Measurements from ENCODE around the gene DNLZ. TPM values are rescaled to one million over a fixed set of nuclear protein-coding genes. Genes with fewer than 3 reads are reported as not detected.
"Not testable (repeated sequence)": the region's sequence is repeated elsewhere in the genome, so short reads cannot be mapped to it uniquely, and the experiment has no call there.

Gene DNLZ
- total RNA-seq, 1 donor from 2014 or later = 34.0 TPM

DNA sequence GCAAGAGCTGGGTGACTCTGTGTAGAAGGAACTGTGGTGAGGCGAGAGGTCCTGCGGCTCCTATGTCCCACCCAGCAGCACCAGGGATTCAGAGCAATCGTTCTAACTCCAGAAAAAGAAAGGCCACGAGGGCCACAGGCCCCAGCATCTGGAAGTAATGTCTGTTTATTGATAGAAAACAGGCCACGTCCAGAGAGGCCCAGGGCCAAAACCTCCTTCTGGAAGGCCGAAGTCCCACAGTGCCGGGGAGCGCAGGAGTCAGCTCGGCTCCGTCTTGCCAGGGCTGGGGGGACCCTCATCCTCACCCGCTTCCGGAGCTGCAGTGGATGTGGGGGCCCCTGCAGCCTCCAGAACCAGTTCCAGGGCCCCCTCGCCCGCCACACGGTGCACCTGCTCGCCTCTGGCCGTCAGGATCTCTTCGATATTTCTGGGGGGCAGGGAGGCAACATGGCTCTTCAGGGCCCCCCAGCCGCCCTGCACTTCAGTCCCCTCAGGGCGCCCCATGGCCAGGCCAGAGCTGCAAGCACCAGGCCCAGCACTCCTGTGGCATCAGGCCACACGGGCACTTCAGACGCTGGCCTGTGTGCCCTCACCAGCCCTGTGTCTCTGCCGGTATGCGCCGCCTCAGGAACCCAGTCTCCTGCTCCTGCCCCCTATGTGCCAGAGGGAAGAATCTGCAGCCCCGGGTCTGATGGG lies 1.6 kb downstream of the DNLZ start:
- DNase-seq (ENCODE audit: low read depth) = no peak

DNA sequence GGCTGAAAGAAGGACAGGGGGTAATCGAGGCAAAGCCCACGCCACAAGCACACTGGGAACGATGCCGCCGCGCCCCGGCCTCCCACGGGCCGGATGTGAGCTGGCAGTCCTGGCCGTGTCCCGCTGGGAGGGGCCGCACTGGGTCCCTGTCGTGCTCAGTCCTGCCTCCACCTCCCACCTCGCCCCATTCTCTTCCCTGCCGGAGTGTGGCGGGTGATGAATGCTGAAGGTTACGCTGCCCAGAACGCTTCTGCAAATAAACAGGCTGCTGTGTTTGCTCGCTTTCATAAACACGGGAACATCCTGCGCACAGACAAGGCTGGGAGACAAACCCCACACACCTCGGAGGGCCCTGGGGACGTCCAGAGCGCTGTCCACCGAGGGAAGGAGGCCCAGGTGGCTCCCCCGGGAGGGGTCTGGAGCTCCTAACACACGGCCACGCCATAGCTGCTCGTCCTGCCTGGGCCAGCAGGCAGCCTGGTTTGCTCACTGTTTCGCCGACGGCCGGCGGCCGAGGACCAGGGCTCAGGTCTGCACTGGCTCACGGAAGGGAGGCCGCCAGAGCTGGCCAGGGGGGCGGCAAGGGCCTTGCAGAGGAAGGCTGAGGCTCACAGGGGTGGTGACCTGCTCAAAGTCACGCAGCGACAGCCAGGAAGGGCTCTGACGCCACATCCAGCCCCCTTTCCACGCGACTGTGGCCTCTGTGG lies 2.3 kb downstream of the DNLZ start:
- DNase-seq (ENCODE audit: low read depth) = no peak

DNA sequence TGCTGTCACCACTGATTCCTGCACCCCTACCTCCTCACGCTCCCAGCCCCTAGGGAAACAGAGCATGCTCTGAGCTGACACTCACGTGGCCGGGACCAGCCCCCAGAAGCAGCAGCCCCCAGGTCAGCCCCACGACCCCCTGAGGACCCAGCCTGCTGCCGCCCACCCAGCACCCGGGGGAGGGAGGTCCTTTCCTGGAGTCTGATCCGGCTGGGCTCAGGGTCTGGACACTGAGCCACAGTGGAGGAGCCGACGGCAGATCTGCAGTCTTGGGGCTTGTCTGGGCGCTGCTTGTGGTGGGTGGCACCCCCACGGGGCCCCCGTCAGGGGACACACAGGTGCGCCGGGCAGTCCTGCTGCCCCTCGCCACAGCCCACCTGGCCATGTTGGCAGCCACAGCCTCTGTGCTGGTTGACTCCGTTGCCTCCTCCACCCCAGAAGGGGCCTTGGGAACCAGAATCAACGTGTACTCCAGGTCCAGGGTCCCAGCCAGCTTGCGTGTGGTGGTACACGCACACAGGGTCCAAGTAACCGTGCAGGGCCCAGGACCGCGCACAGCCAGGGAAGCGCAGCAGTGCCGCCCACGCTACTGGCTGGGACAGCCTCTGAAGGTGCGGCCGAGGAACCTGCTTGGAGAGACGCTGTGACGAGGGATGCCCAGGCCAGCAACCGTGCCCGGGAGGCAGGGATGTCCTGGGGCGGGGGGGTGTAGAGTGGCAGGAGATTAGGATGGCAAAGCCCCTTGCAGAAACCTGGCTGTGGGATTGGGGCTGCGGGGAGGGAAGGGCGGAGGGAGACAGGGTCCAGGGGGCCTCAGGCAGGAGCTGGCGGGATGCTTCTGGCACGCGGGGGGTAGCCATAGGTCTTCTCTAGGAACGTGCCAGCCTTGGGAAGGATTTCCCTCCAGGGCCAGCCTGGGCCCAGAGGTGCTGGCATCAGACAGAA lies 3.5 kb downstream of the DNLZ start:
- DNase-seq (ENCODE audit: low read depth) = no peak

DNA sequence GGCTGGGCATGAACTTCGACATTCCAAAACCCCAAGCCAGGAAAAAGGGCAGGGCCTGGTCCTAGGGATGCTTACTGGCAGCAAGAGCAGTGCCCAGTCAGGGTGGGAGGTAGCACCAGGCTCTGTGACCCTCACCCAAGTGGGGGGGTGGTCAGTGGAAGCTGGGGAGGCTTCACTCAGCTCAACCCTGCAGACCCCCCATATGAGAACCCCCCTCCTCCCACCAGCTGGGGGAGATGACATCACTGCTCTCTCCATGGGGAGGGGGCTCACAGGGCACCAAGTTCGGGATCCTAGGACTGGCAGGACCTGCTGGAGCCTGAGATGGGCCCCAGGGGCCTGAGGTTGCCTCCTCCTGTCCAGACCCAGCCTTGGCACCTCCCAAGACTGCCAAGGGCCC lies 4.7 kb downstream of the DNLZ start:
- DNase-seq (ENCODE audit: low read depth) = no peak

DNA sequence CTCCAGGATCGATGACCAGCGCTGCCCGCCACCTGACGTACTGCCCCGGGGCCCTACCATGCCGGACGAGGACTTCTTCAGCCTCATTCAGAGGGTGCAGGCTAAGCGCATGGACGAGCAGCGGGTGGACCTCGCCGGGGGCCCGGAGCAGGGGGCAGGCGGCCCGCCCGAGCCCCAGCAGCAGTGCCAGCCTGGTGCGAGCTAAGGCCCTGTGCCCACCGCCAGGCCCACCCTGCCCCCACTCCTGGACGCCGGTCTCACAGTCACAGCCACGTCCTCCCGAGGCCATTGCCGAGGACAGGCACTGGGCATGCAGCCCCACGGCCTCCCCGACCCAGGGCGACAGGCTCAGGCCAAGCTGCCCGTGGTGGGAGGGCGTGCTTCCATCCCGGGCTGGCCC lies 5.5 kb downstream of the DNLZ start:
- no peak for DNase-seq (ENCODE audit: low read depth)

DNA sequence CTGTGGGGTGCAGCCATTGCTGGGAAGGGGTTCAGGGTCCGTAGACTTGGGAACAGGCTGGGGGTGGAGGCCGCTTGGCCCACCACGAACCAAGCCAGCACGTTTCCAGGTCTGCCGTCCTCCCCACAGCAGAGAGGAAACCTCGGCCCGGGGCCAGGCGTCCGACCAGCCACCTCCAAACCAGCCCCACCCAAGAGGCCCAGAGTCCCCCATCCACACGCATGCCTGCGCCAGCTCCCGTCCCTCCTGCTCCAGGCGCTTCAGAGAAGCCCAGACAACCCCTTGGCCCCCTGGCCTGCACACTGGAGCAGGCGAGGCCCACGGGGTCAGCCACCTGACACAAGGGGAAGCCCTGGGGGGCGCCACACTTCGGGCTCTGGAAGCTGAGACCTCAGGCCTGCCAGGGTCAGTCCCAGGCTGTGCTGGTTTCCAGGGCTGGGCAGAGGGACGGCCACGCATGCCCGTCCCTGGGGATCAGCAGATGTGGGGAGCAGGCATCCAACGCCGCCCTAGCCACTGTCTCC lies 6.3 kb downstream of the DNLZ start:
- DNase-seq (ENCODE audit: low read depth) = no peak

DNA sequence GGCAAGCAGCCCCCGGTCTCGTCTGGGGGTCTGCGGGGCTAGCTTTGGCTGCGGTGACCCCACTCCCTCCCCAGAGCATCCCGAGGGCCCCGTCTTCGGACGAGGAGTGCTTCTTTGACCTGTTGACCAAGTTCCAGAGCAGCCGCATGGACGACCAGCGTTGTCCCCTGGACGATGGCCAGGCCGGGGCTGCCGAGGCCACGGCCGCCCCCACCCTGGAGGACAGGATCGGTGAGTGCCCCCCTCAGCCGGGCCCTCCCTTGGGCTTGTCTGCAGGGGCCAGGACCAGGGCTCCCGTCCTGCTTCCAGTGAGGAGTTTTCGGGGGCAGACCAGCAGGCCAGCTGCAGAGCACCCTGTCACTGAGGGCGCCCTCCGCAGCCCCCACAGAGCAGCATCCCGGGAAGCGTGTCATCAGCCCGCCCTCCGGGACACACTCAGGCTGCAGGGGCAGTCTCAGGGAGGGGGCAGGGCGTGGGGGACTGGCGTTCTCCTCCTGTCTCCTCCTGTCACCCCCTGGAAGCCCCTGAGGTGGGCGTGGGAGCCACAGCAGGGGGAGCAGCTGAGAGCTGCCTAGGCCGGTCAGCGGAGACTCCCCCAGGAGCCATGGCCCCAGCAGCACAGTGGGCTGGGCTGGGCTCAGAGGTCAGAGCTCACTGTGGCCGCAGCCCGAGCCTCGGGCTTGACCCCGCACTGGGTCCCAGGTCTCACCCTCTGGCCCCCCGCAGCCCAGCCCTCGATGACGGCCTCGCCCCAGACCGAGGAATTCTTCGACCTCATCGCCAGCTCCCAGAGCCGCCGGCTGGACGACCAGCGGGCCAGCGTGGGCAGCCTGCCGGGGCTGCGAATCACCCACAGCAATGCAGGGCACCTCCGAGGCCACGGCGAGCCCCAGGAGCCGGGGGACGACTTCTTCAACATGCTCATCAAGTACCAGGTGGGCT lies 7.7 kb downstream of the DNLZ start:
- peak; percentile 59 for DNase-seq (ENCODE audit: low read depth)

DNA sequence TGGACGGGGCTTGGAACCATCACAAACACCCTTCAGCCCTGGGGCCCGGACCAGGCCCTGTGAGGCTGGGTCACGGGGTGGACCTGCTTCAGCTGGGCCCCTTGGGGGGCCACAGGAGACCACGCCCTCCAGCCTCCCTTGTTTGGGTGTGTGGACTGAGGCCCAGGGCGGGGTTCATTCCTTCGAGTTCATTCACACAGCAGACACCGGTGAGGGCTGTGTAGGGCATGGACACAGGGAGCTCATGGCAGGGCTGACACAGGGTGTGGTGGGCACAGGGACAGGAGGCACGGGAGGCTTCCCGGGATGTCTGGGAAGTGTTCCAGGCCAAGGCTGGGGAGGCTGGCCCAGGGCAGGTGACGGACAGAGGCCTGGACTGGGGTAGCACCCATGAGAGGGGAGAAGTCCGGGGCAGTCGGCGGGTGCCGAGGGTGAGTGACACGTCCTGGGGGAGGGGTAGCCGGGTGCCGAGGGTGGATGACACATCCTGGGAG lies 8.9 kb downstream of the DNLZ start:
- DNase-seq (ENCODE audit: low read depth) = peak; percentile 82

DNA sequence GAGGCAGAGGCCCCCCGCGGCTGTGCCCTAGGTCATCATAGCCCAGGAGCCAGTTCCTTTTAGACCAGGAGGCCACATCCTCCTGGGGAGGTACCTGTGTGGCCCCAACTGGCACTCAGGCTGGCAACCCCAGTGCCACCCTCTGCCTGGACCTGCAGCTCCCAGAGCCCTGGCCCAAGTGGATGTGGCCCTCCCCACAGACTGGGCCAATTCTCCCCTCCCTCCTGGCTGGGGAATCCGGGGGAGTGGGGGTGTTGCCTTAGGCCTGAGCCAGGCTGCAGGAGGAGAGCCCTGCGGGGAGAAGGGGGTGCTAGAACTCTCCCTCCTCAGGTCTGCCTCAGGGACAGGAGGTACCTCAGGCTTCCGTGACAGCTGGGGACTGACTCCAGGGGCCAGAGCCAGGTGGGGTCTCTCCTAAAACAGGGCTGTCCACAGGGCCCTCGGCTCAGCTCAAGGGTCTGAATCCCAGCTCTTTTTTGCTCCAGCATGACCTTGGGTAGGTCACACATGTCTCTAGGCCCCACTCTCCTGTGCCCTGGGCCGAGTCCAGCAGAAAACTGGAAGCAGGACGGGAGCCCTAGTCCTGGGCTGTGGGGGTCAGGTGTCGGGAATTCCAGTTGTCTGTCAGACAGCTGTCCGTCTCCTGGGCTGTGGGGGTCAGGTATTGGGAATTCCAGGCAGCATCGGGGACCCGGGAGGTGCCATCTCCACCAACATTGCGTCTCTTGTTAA lies 9.6 kb downstream of the DNLZ start:
- DNase-seq (ENCODE audit: low read depth) = no peak

DNA sequence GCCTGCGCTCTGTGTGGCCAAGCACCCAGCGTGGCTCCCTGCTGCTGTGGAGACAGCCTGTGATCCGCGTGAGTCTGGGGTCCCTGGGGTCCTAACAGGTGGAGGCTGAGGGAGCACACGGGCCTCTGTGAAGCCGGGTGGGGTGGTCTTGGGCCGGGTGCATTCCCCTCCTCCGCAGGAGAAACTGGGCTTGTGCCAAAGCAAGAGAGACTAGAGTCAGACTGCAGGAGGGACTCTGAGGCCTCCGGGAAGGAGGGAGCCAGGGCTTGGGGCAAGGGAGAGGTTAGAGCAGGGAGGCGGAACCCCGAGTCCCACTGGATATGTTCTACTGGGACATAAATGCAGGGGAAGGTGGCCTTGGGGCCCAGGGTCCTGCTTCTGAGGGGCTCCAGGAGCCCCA lies 10.5 kb downstream of the DNLZ start:
- no peak for DNase-seq (ENCODE audit: low read depth)

DNA sequence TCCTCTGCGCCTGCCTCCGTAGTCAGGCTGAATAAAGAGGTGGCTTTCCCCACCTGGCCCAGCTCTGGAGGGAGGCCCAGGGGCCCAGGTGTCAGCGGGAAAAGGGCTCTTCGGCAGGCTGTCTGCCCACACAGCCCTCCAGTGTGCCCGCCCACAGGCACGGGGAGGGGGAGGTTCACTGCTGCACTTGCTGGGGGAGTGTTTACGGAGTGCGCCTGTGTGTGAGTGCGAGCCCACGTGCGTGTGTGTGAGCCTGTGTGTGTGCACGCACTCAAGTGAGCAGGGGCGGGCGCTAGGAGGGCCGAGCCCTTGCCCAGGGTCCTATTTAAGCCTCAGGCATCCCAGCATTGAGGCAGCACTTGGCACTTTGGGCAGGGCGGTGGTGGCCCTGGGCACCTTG lies 10.9 kb downstream of the DNLZ start:
- DNase-seq (ENCODE audit: low read depth) = no peak

DNA sequence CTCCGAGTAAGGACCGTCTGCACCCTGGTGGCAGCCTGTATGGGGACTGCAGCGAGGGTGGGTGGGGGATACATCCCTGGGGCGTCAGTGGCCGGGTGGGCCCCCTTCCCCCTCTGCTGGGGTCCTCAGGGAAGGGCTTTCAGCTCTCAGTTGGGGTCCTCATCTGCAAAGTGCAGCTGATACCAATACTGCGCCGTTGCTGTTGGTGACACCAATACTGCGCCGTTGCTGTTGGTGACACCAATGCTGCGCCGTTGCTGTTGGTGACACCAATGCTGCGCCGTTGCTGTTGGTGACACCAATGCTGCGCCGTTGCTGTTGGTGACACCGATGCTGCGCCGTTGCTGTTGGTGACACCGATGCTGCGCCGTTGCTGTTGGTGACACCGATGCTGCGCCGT lies 11.7 kb downstream of the DNLZ start:
- not testable (repeated sequence) for DNase-seq (ENCODE audit: low read depth)

DNA sequence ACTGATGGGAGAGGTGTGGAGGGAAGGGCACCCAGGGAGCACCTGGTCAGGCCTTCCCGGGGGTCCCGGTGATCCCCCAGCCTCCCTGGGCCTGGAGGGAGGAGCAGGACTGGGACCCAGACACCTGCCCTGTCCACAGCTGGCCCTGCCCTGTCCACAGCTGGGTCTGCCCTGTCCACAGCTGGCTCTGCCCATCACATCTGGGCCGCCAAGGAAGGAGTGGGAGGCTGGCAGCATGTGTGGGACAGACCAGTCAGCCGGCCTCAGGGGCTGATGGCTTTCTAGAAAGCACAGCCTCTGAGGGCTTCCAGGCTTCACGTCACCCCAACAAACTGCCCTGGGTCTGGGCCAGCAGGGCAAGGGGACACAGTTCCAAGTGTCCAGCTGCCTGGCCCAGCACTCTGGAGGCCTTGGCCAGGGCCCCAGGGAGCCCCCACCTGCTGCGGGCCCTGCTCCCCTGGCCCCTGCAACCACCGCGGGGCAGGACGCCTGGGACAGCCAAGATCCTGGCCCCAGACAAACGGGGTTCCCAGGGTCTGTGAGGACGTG lies 12.2 kb downstream of the DNLZ start:
- peak; percentile 66 for DNase-seq (ENCODE audit: low read depth)

DNA sequence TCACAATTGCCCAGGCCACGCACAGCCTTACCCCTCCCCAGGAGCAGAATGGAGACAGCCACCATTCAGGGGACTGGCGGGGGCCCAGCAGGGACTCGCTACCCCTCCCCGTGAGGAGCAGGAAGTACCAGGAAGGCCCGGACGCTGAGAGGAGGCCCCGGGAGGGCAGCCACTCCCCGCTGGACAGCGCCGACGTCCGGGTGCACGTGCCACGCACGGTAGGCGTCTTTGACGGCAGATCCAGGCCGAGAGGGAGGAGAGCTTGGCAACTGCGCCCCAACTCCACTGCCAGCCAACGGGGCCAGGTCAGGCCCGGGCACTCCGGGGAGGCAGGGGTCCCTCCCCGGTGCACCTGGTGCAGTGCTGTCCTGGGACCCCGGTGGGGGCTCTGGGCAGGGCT lies 14.0 kb downstream of the DNLZ start:
- DNase-seq (ENCODE audit: low read depth) = no peak

DNA sequence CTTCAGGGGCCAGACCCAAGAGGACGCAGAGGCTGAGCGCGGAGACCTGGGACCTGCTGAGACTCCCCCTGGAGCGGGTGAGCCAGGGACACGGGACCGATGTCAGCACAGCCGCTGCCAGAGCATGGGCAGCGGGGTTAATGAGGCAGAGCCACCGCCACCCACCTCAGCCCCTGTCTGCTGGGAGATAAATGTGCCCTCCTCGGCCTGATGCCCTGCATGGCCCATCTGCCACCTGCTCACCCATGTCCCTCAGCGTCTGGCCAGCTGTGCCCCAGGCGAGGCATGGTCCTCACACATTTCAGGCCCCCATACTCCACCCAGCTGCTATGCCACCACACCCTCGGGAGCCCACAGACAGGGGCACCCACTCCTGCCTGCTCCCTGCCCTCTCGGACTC lies 14.9 kb downstream of the DNLZ start:
- peak; percentile 75 for DNase-seq (ENCODE audit: low read depth)

DNA sequence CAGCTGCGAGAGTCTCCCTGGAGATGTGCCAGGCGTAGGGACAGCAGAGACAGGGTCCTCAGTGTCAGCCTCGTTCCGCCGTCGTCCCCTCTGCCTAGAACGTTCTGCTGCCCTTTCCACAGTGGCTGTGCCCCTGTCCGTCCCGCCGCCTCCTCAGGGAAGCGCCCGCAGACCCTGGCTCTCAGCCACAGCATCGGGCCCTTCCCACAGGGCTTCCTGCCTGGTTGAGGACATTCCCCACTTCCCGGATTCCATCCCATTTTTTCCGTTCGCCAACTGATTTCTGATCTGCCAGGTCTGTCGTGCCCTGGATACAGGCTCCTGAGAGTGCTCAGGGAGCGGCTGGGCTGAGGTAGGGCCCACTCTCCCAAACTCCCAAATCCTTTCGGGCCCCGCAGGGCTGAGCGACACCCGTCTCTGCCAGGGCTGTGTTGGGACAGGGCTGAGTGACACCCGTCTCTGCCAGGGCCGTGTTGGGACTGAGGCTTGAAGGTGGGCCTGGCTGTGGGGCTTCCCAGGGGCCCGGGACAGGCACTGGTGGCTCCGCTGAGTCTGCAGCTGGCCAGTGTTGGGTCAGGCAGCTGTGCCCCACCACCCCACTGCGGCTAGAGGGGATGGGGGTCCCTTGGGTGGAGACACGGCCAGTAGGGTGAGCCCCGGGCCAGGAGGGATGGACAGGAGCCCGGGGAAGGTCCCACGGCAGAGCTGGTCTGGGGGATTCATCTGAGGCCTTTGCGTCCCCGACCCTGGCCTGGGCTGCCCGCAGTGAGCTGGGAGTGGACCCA lies 15.9 kb downstream of the DNLZ start:
- no peak for DNase-seq (ENCODE audit: low read depth)

DNA sequence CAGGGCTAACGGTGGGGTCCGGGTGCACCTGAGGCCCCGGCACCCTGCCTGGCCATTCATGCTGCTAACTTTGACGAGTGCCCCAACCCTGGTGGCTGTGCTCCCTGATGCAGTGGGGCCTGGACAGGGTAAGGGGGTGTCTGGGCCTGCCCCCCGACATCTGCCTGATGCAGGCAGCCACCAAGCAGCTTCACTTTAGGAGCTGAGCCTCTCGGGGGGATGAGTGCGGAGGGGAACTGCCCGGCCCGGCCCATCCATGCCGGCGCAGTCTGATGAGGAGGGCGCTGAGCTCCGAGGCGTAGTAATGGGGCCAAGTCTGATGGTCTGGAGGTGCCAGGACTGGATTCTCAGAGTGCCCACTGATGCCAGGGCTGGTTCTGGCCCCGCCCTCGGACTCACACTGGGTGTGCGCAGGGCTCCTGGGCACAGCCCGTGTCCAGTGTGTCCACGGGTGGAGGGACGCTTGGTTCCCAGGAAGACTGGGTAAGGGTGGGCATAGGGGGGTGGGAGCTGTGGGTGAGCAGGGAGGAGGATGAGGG lies 16.5 kb downstream of the DNLZ start:
- DNase-seq (ENCODE audit: low read depth) = no peak

DNA sequence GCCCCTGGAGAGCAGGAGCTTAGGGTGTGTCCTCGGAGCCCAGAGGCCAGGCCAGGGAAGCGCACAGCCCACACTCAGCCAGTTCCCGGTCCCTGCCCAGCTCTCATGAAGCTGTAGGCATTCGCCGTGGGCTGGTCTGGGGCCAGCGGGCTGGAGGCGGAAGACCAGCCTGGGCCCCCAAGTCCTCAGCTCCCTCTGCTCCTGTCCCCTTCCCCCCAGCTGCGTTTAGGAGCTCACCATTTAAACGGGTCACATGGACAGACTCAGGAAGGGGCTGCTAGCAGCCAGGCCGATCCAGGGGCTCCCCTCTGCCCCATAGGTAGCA lies 17.4 kb downstream of the DNLZ start:
- no peak for DNase-seq (ENCODE audit: low read depth)
